Measurements from ENCODE around the gene RTN4RL2. TPM values are rescaled to one million over a fixed set of nuclear protein-coding genes. Genes with fewer than 3 reads are reported as not detected.

The RTN4RL2 gene
- total RNA-seq, 3 donors from 2014 or later (not counting 1 experiment from before 2014, with no cell fraction given): 0.38 to 0.61 (median 0.48) TPM

GRCh38 chr11:57473285-57473841, 13.0 kb downstream of the RTN4RL2 start:
- no peak overlapping the region for H3K4me3 ChIP-seq (ENCODE audit: low read length)
- WGBS (ENCODE audit: insufficient coverage): 54% methylated on average over 6 of the region's 6 CpGs
- no peak for TF ChIP-seq CTCF (IDR thresholded peaks at IDR 0.05)
- H3K36me3 ChIP-seq (ENCODE audit: control insufficient read depth, insufficient read depth, low read length): no peaks in the 10 kb centered on the region
- H3K27me3 Mint-ChIP-seq (ENCODE audit: low read depth in 2 of 2): no peaks in the 10 kb centered on the region
- intact Hi-C loops (cut with micrococcal nuclease): no loop called here
- DNase-seq (no peak), ATAC-seq (no peak)
- H3K9me3 Mint-ChIP-seq: no peaks in the 10 kb centered on the region
- H3K27me3 ChIP-seq (ENCODE audit: control insufficient read depth, insufficient read depth, low read length): no peaks in the 10 kb centered on the region
- peak overlapping the region; percentile 18 to 90 for H3K27ac Mint-ChIP-seq
- peak overlapping the region; percentile 60 for H3K4me3 Mint-ChIP-seq
- H3K9me3 ChIP-seq (ENCODE audit: control insufficient read depth, insufficient read depth, low read length): no peaks in the 10 kb centered on the region
- peaks cover 24 to 44% of the 10 kb centered on the region in 2 donors for H3K4me1 Mint-ChIP-seq
- no peaks in the 10 kb centered on the region for H3K36me3 Mint-ChIP-seq
- peaks cover 36% of the 10 kb centered on the region for H3K4me1 ChIP-seq (ENCODE audit: control insufficient read depth, insufficient read depth, low read length)
- H3K27ac ChIP-seq (ENCODE audit: low read length): no peak overlapping the region

- H3K4me3 ChIP-seq (ENCODE audit: low read length): no peak overlapping the region
- intact Hi-C loops (cut with micrococcal nuclease): no loop called here
- H3K27ac Mint-ChIP-seq: peak overlapping the region; percentile 62 to 90
- H3K36me3 ChIP-seq (ENCODE audit: control insufficient read depth, insufficient read depth, low read length): no peaks in the 10 kb centered on the region
- H3K27me3 ChIP-seq (ENCODE audit: control insufficient read depth, insufficient read depth, low read length): no peaks in the 10 kb centered on the region
- no peaks in the 10 kb centered on the region for H3K9me3 ChIP-seq (ENCODE audit: control insufficient read depth, insufficient read depth, low read length)
- H3K27ac ChIP-seq (ENCODE audit: low read length): peak overlapping the region; percentile 37
- DNase-seq (peak; percentile 37 to 70), ATAC-seq (peak; percentile 72 to 78 (median 73))
- H3K27me3 Mint-ChIP-seq (ENCODE audit: low read depth in 2 of 2): no peaks in the 10 kb centered on the region
- peaks cover 36% of the 10 kb centered on the region for H3K4me1 ChIP-seq (ENCODE audit: control insufficient read depth, insufficient read depth, low read length)
- no peak for TF ChIP-seq CTCF (IDR thresholded peaks at IDR 0.05)
- H3K4me3 Mint-ChIP-seq: peak overlapping the region; percentile 76
- no peaks in the 10 kb centered on the region for H3K9me3 Mint-ChIP-seq
- no peaks in the 10 kb centered on the region for H3K36me3 Mint-ChIP-seq
- WGBS (ENCODE audit: insufficient coverage): 22% methylated on average over 9 of the region's 9 CpGs
- H3K4me1 Mint-ChIP-seq: peaks cover 24 to 44% of the 10 kb centered on the region in 2 donors
Observed at GRCh38 chr11:57474017-57474802, 13.9 kb downstream of the RTN4RL2 start.

DNA sequence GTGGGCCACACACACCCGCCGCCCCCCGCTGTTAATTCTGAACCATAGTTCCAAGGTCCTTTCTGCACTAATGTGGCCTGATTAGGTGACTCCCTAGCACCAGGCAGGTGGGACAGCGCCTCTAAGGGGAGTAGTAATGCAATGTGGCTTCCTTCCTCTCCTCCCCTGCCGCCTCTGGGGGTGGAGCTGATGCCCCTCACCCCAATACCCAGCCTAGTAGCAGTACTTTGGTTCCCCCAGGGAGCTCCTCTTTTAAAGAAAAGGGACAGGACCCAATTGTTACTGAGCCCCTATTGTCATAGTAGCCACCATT, 14.4 kb downstream of the RTN4RL2 start:
- H3K4me1 ChIP-seq (ENCODE audit: control insufficient read depth, insufficient read depth, low read length): peaks cover 36% of the 10 kb centered on the region
- Mint-ChIP-seq H3K27me3 (ENCODE audit: low read depth in 2 of 2) (no peaks in the 10 kb centered on the region), H3K4me1 (peaks cover 24 to 48% of the 10 kb centered on the region in 2 donors), H3K27ac (peak overlapping the region in 1 of 2 donors; percentile 90), H3K9me3 (no peaks in the 10 kb centered on the region), H3K36me3 (no peaks in the 10 kb centered on the region), H3K4me3 (peak overlapping the region; percentile 45)
- no peaks in the 10 kb centered on the region for H3K36me3 ChIP-seq (ENCODE audit: control insufficient read depth, insufficient read depth, low read length)
- intact Hi-C loops (cut with micrococcal nuclease): no loop called here
- no peaks in the 10 kb centered on the region for H3K27me3 ChIP-seq (ENCODE audit: control insufficient read depth, insufficient read depth, low read length)
- no peaks in the 10 kb centered on the region for H3K9me3 ChIP-seq (ENCODE audit: control insufficient read depth, insufficient read depth, low read length)
- 62% methylated on average over 4 of the region's 5 CpGs for WGBS (ENCODE audit: insufficient coverage)
- ATAC-seq (no peak), DNase-seq (no peak)
- H3K4me3 ChIP-seq (ENCODE audit: low read length): no peak overlapping the region
- TF ChIP-seq CTCF (IDR thresholded peaks at IDR 0.05): no peak
- no peak overlapping the region for H3K27ac ChIP-seq (ENCODE audit: low read length)

Measured in natural killer cell (primary cell).